ENCODE measurements around the gene ARHGAP4. TPM values are rescaled to one million over a fixed set of nuclear protein-coding genes. Genes with fewer than 3 reads are reported as not detected.

ARHGAP4 gene
- total and polyA plus RNA-seq, 2 experiments from 2014 or later = 6.2 to 6.4 TPM

GRCh38 chrX:153878969-153879653 is 47.0 kb downstream of the ARHGAP4 start:
- no peak overlapping the region for H3K4me2 ChIP-seq
- 49% methylated on average over 12 of the region's 28 CpGs for WGBS (ENCODE audit: low lambda C conversion rate, missing lambda C conversion rate)
- H3K27me3 ChIP-seq = peaks cover 2% of the 10 kb centered on the region

GRCh38 chrX:153878345-153878744 is 47.7 kb downstream of the ARHGAP4 start:
- H3K4me2 ChIP-seq = no peak overlapping the region
- H3K79me2 ChIP-seq = no peaks in the 10 kb centered on the region
- H3K4me1 ChIP-seq (ENCODE audit: insufficient read depth) = no peaks in the 10 kb centered on the region
- no peak overlapping the region for H3K27ac ChIP-seq
- no peak overlapping the region for H3K4me3 ChIP-seq
- no peak overlapping the region for H2AFZ ChIP-seq
- 57% methylated on average over 5 of the region's 5 CpGs for WGBS (ENCODE audit: low lambda C conversion rate, missing lambda C conversion rate)
- DNase-seq (ENCODE audit: low spot score) = no peak
- H3K9me3 ChIP-seq (ENCODE audit: low read depth) = no peaks in the 10 kb centered on the region
- no peaks in the 10 kb centered on the region for H3K27me3 ChIP-seq
- H3K36me3 ChIP-seq (replicated peaks; ENCODE audit: insufficient read depth, low read depth) = no peaks in the 10 kb centered on the region
- H4K20me1 ChIP-seq (ENCODE audit: insufficient read depth, poor library complexity, severe bottlenecking) = no peaks in the 10 kb centered on the region
- TF ChIP-seq EZH2 (IDR thresholded peaks at IDR 0.05; ENCODE audit: borderline replicate concordance) (no peak), EZH2phosphoT487 (IDR thresholded peaks at IDR 0.05; ENCODE audit: low read depth, severe bottlenecking, unreplicated experiment) (no peak), CTCF (IDR thresholded peaks at IDR 0.05; ENCODE audit: poor library complexity) (no peak)
- no peaks in the 10 kb centered on the region for H3K9me2 ChIP-seq (replicated peaks; ENCODE audit: insufficient read depth)

More at GRCh38 chrX:153878969-153879653, 47.0 kb downstream of the ARHGAP4 start:
- DNase-seq (ENCODE audit: low spot score) = no peak
- no peak for TF ChIP-seq EZH2 (IDR thresholded peaks at IDR 0.05; ENCODE audit: borderline replicate concordance)
- TF ChIP-seq EZH2phosphoT487 (IDR thresholded peaks at IDR 0.05; ENCODE audit: low read depth, severe bottlenecking, unreplicated experiment) = no peak
- TF ChIP-seq CTCF (IDR thresholded peaks at IDR 0.05; ENCODE audit: poor library complexity) = no peak
- no peak overlapping the region for H3K27ac ChIP-seq
- H3K4me1 ChIP-seq (ENCODE audit: insufficient read depth) = no peaks in the 10 kb centered on the region
- no peaks in the 10 kb centered on the region for H3K9me3 ChIP-seq (ENCODE audit: low read depth)
- no peaks in the 10 kb centered on the region for H3K9me2 ChIP-seq (replicated peaks; ENCODE audit: insufficient read depth)
- no peak overlapping the region for H3K4me3 ChIP-seq
- H3K79me2 ChIP-seq = no peaks in the 10 kb centered on the region
- H4K20me1 ChIP-seq (ENCODE audit: insufficient read depth, poor library complexity, severe bottlenecking) = no peaks in the 10 kb centered on the region
- H3K36me3 ChIP-seq (replicated peaks; ENCODE audit: insufficient read depth, low read depth) = no peaks in the 10 kb centered on the region
- H2AFZ ChIP-seq = no peak overlapping the region

- TF ChIP-seq CTCF (IDR thresholded peaks at IDR 0.05; ENCODE audit: poor library complexity) (no peak), EZH2 (IDR thresholded peaks at IDR 0.05; ENCODE audit: borderline replicate concordance) (no peak), EZH2phosphoT487 (IDR thresholded peaks at IDR 0.05; ENCODE audit: low read depth, severe bottlenecking, unreplicated experiment) (no peak)
- no peaks in the 10 kb centered on the region for H3K27me3 ChIP-seq
Observed at GRCh38 chrX:153877571-153878261, 48.3 kb downstream of the ARHGAP4 start.

More at GRCh38 chrX:153877571-153878261, 48.3 kb downstream of the ARHGAP4 start:
- Histone ChIP-seq H3K36me3 (replicated peaks; ENCODE audit: insufficient read depth, low read depth) (no peaks in the 10 kb centered on the region), H3K79me2 (no peaks in the 10 kb centered on the region), H3K27ac (no peak overlapping the region), H4K20me1 (ENCODE audit: insufficient read depth, poor library complexity, severe bottlenecking) (no peaks in the 10 kb centered on the region), H3K9me3 (ENCODE audit: low read depth) (no peaks in the 10 kb centered on the region), H3K4me1 (ENCODE audit: insufficient read depth) (no peaks in the 10 kb centered on the region), H3K4me2 (no peak overlapping the region), H3K9me2 (replicated peaks; ENCODE audit: insufficient read depth) (no peaks in the 10 kb centered on the region), H2AFZ (no peak overlapping the region), H3K4me3 (no peak overlapping the region)
- WGBS (ENCODE audit: low lambda C conversion rate, missing lambda C conversion rate) = 86% methylated on average over 7 of the region's 8 CpGs
- DNase-seq (ENCODE audit: low spot score) = no peak
